Loucy (cell line): ENCODE measurements around the gene PRR36.
"Not testable (repeated sequence)": the region's sequence is repeated elsewhere in the genome, so short reads cannot be mapped to it uniquely, and the experiment has no call there.

Source experiments
- H2AFZ ChIP-seq: fragments of 200-600 bp; sonication (generic); 2 replicates; pipeline ENCODE4 v1.6.0; 2016; ENCODE audit warnings: antibody characterized with exemption, mild to moderate bottlenecking, low read length, moderate library complexity
- H3F3A ChIP-seq: fragments of 200-600 bp; 2 replicates; pipeline ENCODE4 v1.6.0; 2016; ENCODE audit warnings: antibody characterized with exemption, low read depth, mild to moderate bottlenecking
- H3K27me3 ChIP-seq: fragments of 200-600 bp; sonication (generic); 2 replicates; pipeline ENCODE4 v1.6.1; 2014; ENCODE audit warnings: low read length, mild to moderate bottlenecking; ENCODE audit not compliant: insufficient read depth, poor library complexity, severe bottlenecking
- H3K36me3 ChIP-seq: fragments of 200-600 bp; sonication (generic); 2 replicates; pipeline ENCODE4 v1.6.1; 2016; ENCODE audit warnings: low read length; ENCODE audit not compliant: insufficient read depth
- H3K4me1 ChIP-seq: fragments of 200-600 bp; sonication (generic); 2 replicates; pipeline ENCODE4 v1.5.1; 2014; ENCODE audit warnings: low read length, mild to moderate bottlenecking; ENCODE audit not compliant: insufficient read depth, poor library complexity, severe bottlenecking
- H3K4me2 ChIP-seq: fragments of 200-600 bp; sonication (generic); 2 replicates; pipeline ENCODE4 v1.6.0; 2014; ENCODE audit warnings: antibody characterized with exemption, low read length, low read depth, mild to moderate bottlenecking; ENCODE audit not compliant: poor library complexity, severe bottlenecking
- H3K4me3 ChIP-seq: fragments of 200-600 bp; sonication (generic); 2 replicates; pipeline ENCODE4 v1.5.1; 2014; ENCODE audit warnings: low read length, mild to moderate bottlenecking, mixed read lengths; ENCODE audit not compliant: poor library complexity, severe bottlenecking
- H3K79me2 ChIP-seq: fragments of 200-600 bp; sonication (generic); 2 replicates; pipeline ENCODE4 v1.6.1; 2014; ENCODE audit warnings: low read length; ENCODE audit not compliant: insufficient read depth
- H3K9ac ChIP-seq: fragments of 200-600 bp; sonication (generic); 2 replicates; pipeline ENCODE4 v1.6.0; 2014; ENCODE audit warnings: mild to moderate bottlenecking, low read depth, low read length, moderate library complexity; ENCODE audit not compliant: poor library complexity, severe bottlenecking
- H3K9me2 ChIP-seq: fragments of 200-600 bp; sonication (generic); replicated peaks from 2 replicates; pipeline ENCODE4 v1.6.1; 2016; ENCODE audit warnings: low read depth, low read length, mixed read lengths
- H3K9me3 ChIP-seq: fragments of 200-600 bp; sonication (generic); 2 replicates; pipeline ENCODE4 v1.6.1; 2014; ENCODE audit warnings: mild to moderate bottlenecking, antibody characterized with exemption, low read length, low read depth; ENCODE audit not compliant: insufficient read depth
- H4K20me1 ChIP-seq: fragments of 200-600 bp; sonication (generic); 2 replicates; pipeline ENCODE4 v1.6.0; 2014; ENCODE audit warnings: antibody characterized with exemption, low read length, mild to moderate bottlenecking; ENCODE audit not compliant: insufficient read depth, poor library complexity, severe bottlenecking
- EZH2phosphoT487 ChIP-seq: fragments of 200-600 bp; IDR thresholded peaks from 2 replicates; pipeline ENCODE4 v1.6.1; 2018; ENCODE audit warnings: antibody characterized with exemption, mild to moderate bottlenecking, moderate library complexity, borderline replicate concordance
- TF ChIP-seq, protein P1 (sequence below): fragments of 200-600 bp; sonication (generic); conservative IDR thresholded peaks from 2 replicates; pipeline ENCODE4 v1.5.1; 2014; ENCODE audit warnings: mild to moderate bottlenecking, antibody characterized with exemption, low read length

PRR36 gene

GRCh38 chr19:7895565-7895964, 21.4 kb upstream of the PRR36 start:
- Histone ChIP-seq H3K27me3 (no peaks in the 10 kb centered on the region), H3K4me2 (no peak overlapping the region), H3K4me1 (peaks cover 4% of the 10 kb centered on the region), H3F3A (no peaks in the 10 kb centered on the region), H3K36me3 (no peaks in the 10 kb centered on the region), H3K9me3 (no peaks in the 10 kb centered on the region), H3K9ac (no peak overlapping the region), H2AFZ (no peak overlapping the region), H4K20me1 (no peaks in the 10 kb centered on the region), H3K4me3 (no peak overlapping the region), H3K9me2 (no peaks in the 10 kb centered on the region), H3K79me2 (no peaks in the 10 kb centered on the region)
- TF ChIP-seq, protein P1, sequence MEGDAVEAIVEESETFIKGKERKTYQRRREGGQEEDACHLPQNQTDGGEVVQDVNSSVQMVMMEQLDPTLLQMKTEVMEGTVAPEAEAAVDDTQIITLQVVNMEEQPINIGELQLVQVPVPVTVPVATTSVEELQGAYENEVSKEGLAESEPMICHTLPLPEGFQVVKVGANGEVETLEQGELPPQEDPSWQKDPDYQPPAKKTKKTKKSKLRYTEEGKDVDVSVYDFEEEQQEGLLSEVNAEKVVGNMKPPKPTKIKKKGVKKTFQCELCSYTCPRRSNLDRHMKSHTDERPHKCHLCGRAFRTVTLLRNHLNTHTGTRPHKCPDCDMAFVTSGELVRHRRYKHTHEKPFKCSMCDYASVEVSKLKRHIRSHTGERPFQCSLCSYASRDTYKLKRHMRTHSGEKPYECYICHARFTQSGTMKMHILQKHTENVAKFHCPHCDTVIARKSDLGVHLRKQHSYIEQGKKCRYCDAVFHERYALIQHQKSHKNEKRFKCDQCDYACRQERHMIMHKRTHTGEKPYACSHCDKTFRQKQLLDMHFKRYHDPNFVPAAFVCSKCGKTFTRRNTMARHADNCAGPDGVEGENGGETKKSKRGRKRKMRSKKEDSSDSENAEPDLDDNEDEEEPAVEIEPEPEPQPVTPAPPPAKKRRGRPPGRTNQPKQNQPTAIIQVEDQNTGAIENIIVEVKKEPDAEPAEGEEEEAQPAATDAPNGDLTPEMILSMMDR, result no peak
- TF ChIP-seq EZH2phosphoT487, result no peak

DNA sequence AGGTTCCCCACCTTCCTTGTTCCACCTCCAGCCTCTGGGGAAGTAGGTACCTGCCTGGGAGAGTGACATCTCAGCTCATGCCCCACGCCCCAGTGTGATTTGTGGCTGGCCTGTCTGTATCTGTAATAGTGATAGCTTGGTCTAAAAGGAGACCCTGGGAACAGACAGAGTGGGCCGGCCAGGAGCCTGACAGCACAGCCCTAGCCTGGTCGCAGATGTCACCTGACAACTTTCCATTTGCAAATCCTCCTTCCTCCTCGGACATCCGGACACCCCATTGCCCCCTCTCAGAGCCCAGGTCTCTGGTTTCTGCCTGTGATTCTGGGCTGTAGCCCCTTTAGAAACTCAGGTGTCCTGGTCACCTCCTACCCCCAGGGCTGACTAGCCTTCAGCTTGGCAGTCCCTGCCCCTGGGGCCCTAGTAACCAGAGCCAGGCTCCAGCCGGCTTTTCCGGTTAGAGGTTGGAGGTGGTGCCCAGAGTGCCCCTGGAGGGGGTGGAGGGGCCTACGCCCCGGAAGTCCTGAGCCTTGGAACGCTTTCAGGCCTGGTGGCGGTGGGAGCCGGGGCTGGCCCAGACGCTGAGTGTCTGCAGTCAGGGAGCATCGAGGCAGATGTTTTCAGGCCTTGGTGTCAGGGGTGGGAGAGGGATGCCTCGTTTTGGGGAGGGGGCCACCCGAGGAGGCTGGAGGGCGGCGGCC, 20.6 kb upstream of the PRR36 start:
- no peaks in the 10 kb centered on the region for H3F3A ChIP-seq
- H3K4me2 ChIP-seq, result no peak overlapping the region
- H3K9me3 ChIP-seq, result no peaks in the 10 kb centered on the region
- no peaks in the 10 kb centered on the region for H3K36me3 ChIP-seq
- no peak overlapping the region for H2AFZ ChIP-seq
- H3K27me3 ChIP-seq, result no peaks in the 10 kb centered on the region
- no peaks in the 10 kb centered on the region for H3K79me2 ChIP-seq
- H3K9me2 ChIP-seq, result no peaks in the 10 kb centered on the region
- no peak overlapping the region for H3K9ac ChIP-seq
- no peak overlapping the region for H3K4me3 ChIP-seq
- no peaks in the 10 kb centered on the region for H4K20me1 ChIP-seq
- TF ChIP-seq, protein P1, result no peak
- no peak for TF ChIP-seq EZH2phosphoT487
- peaks cover 4% of the 10 kb centered on the region for H3K4me1 ChIP-seq

GRCh38 chr19:7893362-7894101, 19.3 kb upstream of the PRR36 start:
- not testable (repeated sequence) for H3K27me3 ChIP-seq, H3K36me3 ChIP-seq, H3K4me2 ChIP-seq, H3K9ac ChIP-seq, H3K4me3 ChIP-seq, H3K4me1 ChIP-seq, H3K9me2 ChIP-seq, H3K79me2 ChIP-seq, H4K20me1 ChIP-seq, H3K9me3 ChIP-seq, H3F3A ChIP-seq, H2AFZ ChIP-seq
